Measurements from ENCODE around the gene LRRTM4. TPM values are rescaled to one million over a fixed set of nuclear protein-coding genes. Genes with fewer than 3 reads are reported as not detected.
"Not testable (repeated sequence)": the region's sequence is repeated elsewhere in the genome, so short reads cannot be mapped to it uniquely, and the experiment has no call there.

LRRTM4 gene
- total RNA-seq, 1 experiment from 2014 or later, result 9.4 TPM

GRCh38 chr2:76700894-76701293 is 821.3 kb downstream of the LRRTM4 start:
- ChIA-PET CTCF (no interaction called here), POLR2A (no interaction called here)
- no peak overlapping the region for H3K4me3 Mint-ChIP-seq
- TF ChIP-seq IRF2 (CRISPR knock-in tag; IDR thresholded peaks at IDR 0.05; ENCODE audit: borderline replicate concordance, low read depth) (no peak), FOXJ3 (CRISPR knock-in tag; IDR thresholded peaks at IDR 0.05; ENCODE audit: borderline replicate concordance) (no peak), TP53 (CRISPR knock-in tag; IDR thresholded peaks at IDR 0.05) (no peak), ESRRA (CRISPR knock-in tag; IDR thresholded peaks at IDR 0.05; ENCODE audit: borderline replicate concordance) (no peak)
- TF ChIP-seq, protein P1, sequence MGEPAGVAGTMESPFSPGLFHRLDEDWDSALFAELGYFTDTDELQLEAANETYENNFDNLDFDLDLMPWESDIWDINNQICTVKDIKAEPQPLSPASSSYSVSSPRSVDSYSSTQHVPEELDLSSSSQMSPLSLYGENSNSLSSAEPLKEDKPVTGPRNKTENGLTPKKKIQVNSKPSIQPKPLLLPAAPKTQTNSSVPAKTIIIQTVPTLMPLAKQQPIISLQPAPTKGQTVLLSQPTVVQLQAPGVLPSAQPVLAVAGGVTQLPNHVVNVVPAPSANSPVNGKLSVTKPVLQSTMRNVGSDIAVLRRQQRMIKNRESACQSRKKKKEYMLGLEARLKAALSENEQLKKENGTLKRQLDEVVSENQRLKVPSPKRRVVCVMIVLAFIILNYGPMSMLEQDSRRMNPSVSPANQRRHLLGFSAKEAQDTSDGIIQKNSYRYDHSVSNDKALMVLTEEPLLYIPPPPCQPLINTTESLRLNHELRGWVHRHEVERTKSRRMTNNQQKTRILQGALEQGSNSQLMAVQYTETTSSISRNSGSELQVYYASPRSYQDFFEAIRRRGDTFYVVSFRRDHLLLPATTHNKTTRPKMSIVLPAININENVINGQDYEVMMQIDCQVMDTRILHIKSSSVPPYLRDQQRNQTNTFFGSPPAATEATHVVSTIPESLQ (CRISPR knock-in tag; IDR thresholded peaks at IDR 0.05), result no peak
- TF ChIP-seq, protein P2, sequence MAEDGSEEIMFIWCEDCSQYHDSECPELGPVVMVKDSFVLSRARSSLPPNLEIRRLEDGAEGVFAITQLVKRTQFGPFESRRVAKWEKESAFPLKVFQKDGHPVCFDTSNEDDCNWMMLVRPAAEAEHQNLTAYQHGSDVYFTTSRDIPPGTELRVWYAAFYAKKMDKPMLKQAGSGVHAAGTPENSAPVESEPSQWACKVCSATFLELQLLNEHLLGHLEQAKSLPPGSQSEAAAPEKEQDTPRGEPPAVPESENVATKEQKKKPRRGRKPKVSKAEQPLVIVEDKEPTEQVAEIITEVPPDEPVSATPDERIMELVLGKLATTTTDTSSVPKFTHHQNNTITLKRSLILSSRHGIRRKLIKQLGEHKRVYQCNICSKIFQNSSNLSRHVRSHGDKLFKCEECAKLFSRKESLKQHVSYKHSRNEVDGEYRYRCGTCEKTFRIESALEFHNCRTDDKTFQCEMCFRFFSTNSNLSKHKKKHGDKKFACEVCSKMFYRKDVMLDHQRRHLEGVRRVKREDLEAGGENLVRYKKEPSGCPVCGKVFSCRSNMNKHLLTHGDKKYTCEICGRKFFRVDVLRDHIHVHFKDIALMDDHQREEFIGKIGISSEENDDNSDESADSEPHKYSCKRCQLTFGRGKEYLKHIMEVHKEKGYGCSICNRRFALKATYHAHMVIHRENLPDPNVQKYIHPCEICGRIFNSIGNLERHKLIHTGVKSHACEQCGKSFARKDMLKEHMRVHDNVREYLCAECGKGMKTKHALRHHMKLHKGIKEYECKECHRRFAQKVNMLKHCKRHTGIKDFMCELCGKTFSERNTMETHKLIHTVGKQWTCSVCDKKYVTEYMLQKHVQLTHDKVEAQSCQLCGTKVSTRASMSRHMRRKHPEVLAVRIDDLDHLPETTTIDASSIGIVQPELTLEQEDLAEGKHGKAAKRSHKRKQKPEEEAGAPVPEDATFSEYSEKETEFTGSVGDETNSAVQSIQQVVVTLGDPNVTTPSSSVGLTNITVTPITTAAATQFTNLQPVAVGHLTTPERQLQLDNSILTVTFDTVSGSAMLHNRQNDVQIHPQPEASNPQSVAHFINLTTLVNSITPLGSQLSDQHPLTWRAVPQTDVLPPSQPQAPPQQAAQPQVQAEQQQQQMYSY (CRISPR knock-in tag; IDR thresholded peaks at IDR 0.05), result no peak
- ATAC-seq (no peak), DNase-seq (ENCODE audit: low spot score) (no peak)
- peaks cover 4% of the 10 kb centered on the region; the same call in 1 of the 2 replicates for H3K9me3 Mint-ChIP-seq
- no peaks in the 10 kb centered on the region for H3K36me3 Mint-ChIP-seq
- H3K27ac Mint-ChIP-seq, result no peak overlapping the region
- no peaks in the 10 kb centered on the region for H3K27me3 Mint-ChIP-seq (ENCODE audit: low read depth)
- H3K4me1 Mint-ChIP-seq, result no peaks in the 10 kb centered on the region

DNA sequence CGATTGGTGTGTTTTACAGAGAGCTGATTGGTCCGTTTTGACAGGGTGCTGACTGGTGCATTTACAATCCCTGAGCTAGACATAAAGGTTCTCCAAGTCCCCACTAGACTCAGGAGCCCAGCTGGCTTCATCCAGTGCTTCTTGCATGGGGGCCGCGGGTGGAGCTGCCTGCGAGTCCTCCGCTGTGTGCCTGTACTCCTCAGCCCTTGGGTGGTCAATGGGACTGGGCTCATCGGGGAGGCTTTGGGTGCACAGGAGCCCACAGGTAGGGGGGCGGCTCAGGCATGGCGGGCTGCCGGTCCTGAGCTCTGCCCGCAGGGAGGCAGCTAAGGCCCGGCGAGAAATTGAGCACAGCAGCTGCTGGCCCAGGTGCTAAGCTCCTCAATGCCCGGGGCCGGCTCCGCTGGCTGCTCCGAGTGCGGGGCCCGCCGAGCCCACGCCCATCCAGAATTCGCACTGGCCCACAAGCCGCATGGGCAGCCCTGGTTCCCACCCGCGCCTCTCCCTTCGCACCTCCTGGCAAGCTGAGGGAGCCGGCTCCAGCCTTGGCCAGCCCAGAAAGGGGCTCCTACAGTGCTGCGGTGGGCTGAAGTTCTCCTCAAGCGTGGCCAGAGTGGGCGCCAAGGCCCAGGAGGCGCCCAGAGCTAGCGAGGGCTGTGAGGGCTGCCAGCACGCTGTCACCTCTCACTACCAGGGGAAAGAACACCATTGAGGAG is 824.0 kb downstream of the LRRTM4 start:
- POLR2A ChIA-PET; H3K4me1 Mint-ChIP-seq; H3K27me3 Mint-ChIP-seq (ENCODE audit: low read depth); H3K36me3 Mint-ChIP-seq; CTCF ChIA-PET; DNase-seq (ENCODE audit: low spot score); H3K27ac Mint-ChIP-seq; H3K4me3 Mint-ChIP-seq; H3K9me3 Mint-ChIP-seq; ATAC-seq: not testable (repeated sequence)

Measured in WTC11 (cell line).